ENCODE measurements around the gene PAM. TPM values are rescaled to one million over a fixed set of nuclear protein-coding genes. Genes with fewer than 3 reads are reported as not detected.

Gene PAM
- total RNA-seq, 1 experiment from 2014 or later = 257 TPM

DNA sequence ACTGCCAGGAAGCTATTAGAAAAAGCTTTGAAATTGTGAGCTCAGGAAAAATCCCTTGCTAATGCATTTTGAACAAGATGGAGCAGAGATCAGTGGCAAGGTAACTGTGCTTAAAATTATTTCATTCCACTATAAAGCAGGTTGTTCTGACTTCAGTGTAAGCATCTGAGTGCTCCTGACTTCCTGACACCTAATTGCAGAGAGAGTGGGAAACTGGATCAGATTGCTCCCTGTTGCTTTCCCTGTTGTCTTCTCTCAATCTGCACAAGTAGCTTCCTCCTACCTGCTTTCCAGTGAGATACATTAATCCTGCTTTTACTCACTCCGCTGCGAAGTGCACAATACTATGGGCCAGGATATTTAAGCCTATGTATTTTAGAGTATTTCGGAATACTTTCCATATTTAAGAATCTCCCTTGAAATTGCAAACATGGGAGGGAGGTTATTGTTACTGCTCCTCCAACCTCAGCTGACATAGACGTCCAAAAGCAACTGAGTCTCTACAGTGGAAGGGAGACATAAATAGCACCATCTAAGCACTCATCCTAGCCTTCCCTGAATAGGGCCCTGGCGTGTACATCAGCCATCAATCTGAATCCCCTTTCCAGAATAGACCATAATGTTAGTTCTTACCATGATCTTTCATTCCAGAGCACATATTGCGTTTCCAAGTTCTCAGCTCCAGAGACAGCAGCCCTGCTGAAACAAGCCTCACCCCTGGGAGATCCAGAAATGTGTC is 178.8 kb downstream of the PAM start:
- H3K4me3 ChIP-seq (replicated peaks in 1 of 2; ENCODE audit: low read depth in 1 of 2, low read length in 2 of 2) = no peak overlapping the region
- ATAC-seq (no peak), DNase-seq (ENCODE audit: low read depth, low spot score) (no peak)
- H3K4me2 ChIP-seq (ENCODE audit: low read length) = no peak overlapping the region
- no peaks in the 10 kb centered on the region for H3K36me3 ChIP-seq (ENCODE audit: control insufficient read depth in 1 of 2, insufficient read depth in 2 of 2, low read length in 2 of 2)
- no peak overlapping the region for H3K27ac ChIP-seq (ENCODE audit: low read depth, low read length)
- H3K4me1 ChIP-seq (ENCODE audit: control insufficient read depth in 1 of 2, insufficient read depth in 2 of 2, low read length in 2 of 2) = no peaks in the 10 kb centered on the region
- RAD21 ChIA-PET (ENCODE audit: low non-redundant PET in 1 of 2, low total read pairs in 2 of 2, uncharacterized antibody in 2 of 2, unreplicated experiment in 2 of 2) = no interaction called here
- H4K20me1 ChIP-seq (ENCODE audit: insufficient read depth) = 0 out of 2 replicates have a peak, but pooled peaks cover 3% of the 10 kb centered on the region
- H3K9ac ChIP-seq (ENCODE audit: low read length) = no peak overlapping the region
- intact Hi-C loops (cut with micrococcal nuclease) = no loop called here
- no peaks in the 10 kb centered on the region for H3K9me3 ChIP-seq (ENCODE audit: control insufficient read depth in 1 of 2, insufficient read depth in 1 of 2, low read depth in 1 of 2, low read length in 2 of 2)
- TF ChIP-seq, protein P1, sequence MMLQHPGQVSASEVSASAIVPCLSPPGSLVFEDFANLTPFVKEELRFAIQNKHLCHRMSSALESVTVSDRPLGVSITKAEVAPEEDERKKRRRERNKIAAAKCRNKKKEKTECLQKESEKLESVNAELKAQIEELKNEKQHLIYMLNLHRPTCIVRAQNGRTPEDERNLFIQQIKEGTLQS (IDR thresholded peaks at IDR 0.05) = no peak
- TF ChIP-seq, protein P2, sequence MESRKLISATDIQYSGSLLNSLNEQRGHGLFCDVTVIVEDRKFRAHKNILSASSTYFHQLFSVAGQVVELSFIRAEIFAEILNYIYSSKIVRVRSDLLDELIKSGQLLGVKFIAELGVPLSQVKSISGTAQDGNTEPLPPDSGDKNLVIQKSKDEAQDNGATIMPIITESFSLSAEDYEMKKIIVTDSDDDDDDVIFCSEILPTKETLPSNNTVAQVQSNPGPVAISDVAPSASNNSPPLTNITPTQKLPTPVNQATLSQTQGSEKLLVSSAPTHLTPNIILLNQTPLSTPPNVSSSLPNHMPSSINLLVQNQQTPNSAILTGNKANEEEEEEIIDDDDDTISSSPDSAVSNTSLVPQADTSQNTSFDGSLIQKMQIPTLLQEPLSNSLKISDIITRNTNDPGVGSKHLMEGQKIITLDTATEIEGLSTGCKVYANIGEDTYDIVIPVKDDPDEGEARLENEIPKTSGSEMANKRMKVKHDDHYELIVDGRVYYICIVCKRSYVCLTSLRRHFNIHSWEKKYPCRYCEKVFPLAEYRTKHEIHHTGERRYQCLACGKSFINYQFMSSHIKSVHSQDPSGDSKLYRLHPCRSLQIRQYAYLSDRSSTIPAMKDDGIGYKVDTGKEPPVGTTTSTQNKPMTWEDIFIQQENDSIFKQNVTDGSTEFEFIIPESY (IDR thresholded peaks at IDR 0.05; ENCODE audit: extremely low read depth, insufficient replicate concordance, low read length) = no peak
- TF ChIP-seq, protein P3, sequence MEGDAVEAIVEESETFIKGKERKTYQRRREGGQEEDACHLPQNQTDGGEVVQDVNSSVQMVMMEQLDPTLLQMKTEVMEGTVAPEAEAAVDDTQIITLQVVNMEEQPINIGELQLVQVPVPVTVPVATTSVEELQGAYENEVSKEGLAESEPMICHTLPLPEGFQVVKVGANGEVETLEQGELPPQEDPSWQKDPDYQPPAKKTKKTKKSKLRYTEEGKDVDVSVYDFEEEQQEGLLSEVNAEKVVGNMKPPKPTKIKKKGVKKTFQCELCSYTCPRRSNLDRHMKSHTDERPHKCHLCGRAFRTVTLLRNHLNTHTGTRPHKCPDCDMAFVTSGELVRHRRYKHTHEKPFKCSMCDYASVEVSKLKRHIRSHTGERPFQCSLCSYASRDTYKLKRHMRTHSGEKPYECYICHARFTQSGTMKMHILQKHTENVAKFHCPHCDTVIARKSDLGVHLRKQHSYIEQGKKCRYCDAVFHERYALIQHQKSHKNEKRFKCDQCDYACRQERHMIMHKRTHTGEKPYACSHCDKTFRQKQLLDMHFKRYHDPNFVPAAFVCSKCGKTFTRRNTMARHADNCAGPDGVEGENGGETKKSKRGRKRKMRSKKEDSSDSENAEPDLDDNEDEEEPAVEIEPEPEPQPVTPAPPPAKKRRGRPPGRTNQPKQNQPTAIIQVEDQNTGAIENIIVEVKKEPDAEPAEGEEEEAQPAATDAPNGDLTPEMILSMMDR (IDR thresholded peaks at IDR 0.05 in 2 of 3, conservative IDR thresholded peaks at IDR 0.05 in 1 of 3; ENCODE audit: borderline replicate concordance in 1 of 3, insufficient read depth in 1 of 3, low read depth in 2 of 3, low read length in 2 of 3) = no peak
- TF ChIP-seq TCF7L2 (IDR thresholded peaks at IDR 0.05; ENCODE audit: borderline replicate concordance, extremely low read depth, insufficient read depth, insufficient read length) (no peak), FOSL1 (IDR thresholded peaks at IDR 0.05; ENCODE audit: low read depth) (no peak), ZNF274 (IDR thresholded peaks at IDR 0.05; ENCODE audit: low read depth, low read length) (no peak), JUND (IDR thresholded peaks at IDR 0.05) (no peak), POLR2A (IDR thresholded peaks at IDR 0.05; ENCODE audit: borderline replicate concordance, extremely low read depth, insufficient read depth, insufficient read length) (no peak), YY1 (IDR thresholded peaks at IDR 0.05; ENCODE audit: extremely low read depth, insufficient replicate concordance, low read depth, low read length) (no peak), ELF1 (IDR thresholded peaks at IDR 0.05; ENCODE audit: borderline replicate concordance, low read depth) (no peak), POLR2AphosphoS5 (IDR thresholded peaks at IDR 0.05; ENCODE audit: low read depth, low read length) (no peak), EZH2phosphoT487 (IDR thresholded peaks at IDR 0.05; ENCODE audit: borderline replicate concordance) (no peak), RAD21 (IDR thresholded peaks at IDR 0.05; ENCODE audit: low read depth) (no peak), CEBPB (IDR thresholded peaks at IDR 0.05; ENCODE audit: low read depth) (no peak), CBX3 (IDR thresholded peaks at IDR 0.05; ENCODE audit: low read depth) (no peak), SRF (IDR thresholded peaks at IDR 0.05; ENCODE audit: low read depth) (no peak), EGR1 (IDR thresholded peaks at IDR 0.05; ENCODE audit: low read depth) (no peak)
- TF ChIP-seq, protein P4, sequence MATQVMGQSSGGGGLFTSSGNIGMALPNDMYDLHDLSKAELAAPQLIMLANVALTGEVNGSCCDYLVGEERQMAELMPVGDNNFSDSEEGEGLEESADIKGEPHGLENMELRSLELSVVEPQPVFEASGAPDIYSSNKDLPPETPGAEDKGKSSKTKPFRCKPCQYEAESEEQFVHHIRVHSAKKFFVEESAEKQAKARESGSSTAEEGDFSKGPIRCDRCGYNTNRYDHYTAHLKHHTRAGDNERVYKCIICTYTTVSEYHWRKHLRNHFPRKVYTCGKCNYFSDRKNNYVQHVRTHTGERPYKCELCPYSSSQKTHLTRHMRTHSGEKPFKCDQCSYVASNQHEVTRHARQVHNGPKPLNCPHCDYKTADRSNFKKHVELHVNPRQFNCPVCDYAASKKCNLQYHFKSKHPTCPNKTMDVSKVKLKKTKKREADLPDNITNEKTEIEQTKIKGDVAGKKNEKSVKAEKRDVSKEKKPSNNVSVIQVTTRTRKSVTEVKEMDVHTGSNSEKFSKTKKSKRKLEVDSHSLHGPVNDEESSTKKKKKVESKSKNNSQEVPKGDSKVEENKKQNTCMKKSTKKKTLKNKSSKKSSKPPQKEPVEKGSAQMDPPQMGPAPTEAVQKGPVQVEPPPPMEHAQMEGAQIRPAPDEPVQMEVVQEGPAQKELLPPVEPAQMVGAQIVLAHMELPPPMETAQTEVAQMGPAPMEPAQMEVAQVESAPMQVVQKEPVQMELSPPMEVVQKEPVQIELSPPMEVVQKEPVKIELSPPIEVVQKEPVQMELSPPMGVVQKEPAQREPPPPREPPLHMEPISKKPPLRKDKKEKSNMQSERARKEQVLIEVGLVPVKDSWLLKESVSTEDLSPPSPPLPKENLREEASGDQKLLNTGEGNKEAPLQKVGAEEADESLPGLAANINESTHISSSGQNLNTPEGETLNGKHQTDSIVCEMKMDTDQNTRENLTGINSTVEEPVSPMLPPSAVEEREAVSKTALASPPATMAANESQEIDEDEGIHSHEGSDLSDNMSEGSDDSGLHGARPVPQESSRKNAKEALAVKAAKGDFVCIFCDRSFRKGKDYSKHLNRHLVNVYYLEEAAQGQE (IDR thresholded peaks at IDR 0.05; ENCODE audit: low read depth) = no peak
- TF ChIP-seq, protein P5, sequence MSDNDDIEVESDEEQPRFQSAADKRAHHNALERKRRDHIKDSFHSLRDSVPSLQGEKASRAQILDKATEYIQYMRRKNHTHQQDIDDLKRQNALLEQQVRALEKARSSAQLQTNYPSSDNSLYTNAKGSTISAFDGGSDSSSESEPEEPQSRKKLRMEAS (IDR thresholded peaks at IDR 0.05) = no peak
- no peaks in the 10 kb centered on the region for H3K9me2 ChIP-seq (ENCODE audit: insufficient read depth)
- no peaks in the 10 kb centered on the region for H3K79me2 ChIP-seq (ENCODE audit: insufficient read depth, low read length)
- no peak overlapping the region for H2AFZ ChIP-seq (ENCODE audit: low read depth, low read length, poor library complexity, severe bottlenecking)
- no TSS peak for BruUV-seq (replicated peaks)
- POLR2A ChIA-PET = no interaction called here
- H3K27me3 ChIP-seq (ENCODE audit: insufficient read depth, low read length) = no peaks in the 10 kb centered on the region
- CTCF ChIA-PET = no interaction called here
